Measurements from ENCODE around the gene ESYT2. TPM values are rescaled to one million over a fixed set of nuclear protein-coding genes. Genes with fewer than 3 reads are reported as not detected.

ESYT2 gene
- total RNA-seq, 1 experiment from 2014 or later = 59.4 TPM

- no peak for TF ChIP-seq CTCF (IDR thresholded peaks at IDR 0.05; ENCODE audit: insufficient read depth in 1 of 2, low read depth in 1 of 2, low read length in 1 of 2, severe bottlenecking in 1 of 2, unreplicated experiment in 1 of 2)
- BruUV-seq (replicated peaks) = no TSS peak
- no peaks in the 10 kb centered on the region for H3K9me3 ChIP-seq
- no peaks in the 10 kb centered on the region; the same call in 1 of the 2 replicates for H3K36me3 ChIP-seq (ENCODE audit: control insufficient read depth, insufficient read depth, low read length)
- Mint-ChIP-seq H3K9me3 (ENCODE audit: unreplicated experiment) (no peaks in the 10 kb centered on the region), H3K36me3 (ENCODE audit: insufficient read depth, unreplicated experiment) (peaks cover 51% of the 10 kb centered on the region), H3K4me3 (ENCODE audit: unreplicated experiment) (no peak overlapping the region), H3K4me1 (ENCODE audit: low read depth, unreplicated experiment) (no peaks in the 10 kb centered on the region), H3K27ac (ENCODE audit: unreplicated experiment) (no peak overlapping the region), H3K27me3 (ENCODE audit: insufficient read depth, unreplicated experiment) (no peaks in the 10 kb centered on the region)
- H3K4me1 ChIP-seq = no peaks in the 10 kb centered on the region
- DNase-seq = no peak
- H3K27me3 ChIP-seq (replicated peaks; ENCODE audit: control insufficient read depth, insufficient read depth, low read length) = no peaks in the 10 kb centered on the region
- no peak overlapping the region for H3K4me3 ChIP-seq (ENCODE audit: low read depth, low read length)
- POLR2A ChIA-PET = no interaction called here
- CTCF ChIA-PET = no interaction called here
- intact Hi-C loops (cut with micrococcal nuclease; ENCODE audit: unreplicated experiment) = no loop called here
Measured at GRCh38 chr7:158733220-158733519, 96.1 kb downstream of the ESYT2 start.

GRCh38 chr7:158732494-158733219, 96.7 kb downstream of the ESYT2 start:
- CTCF ChIA-PET = no interaction called here

GRCh38 chr7:158731761-158732160, 97.5 kb downstream of the ESYT2 start:
- POLR2A ChIA-PET = no interaction called here
- Mint-ChIP-seq H3K36me3 (ENCODE audit: insufficient read depth, unreplicated experiment) (peaks cover 41% of the 10 kb centered on the region), H3K27me3 (ENCODE audit: insufficient read depth, unreplicated experiment) (no peaks in the 10 kb centered on the region), H3K4me1 (ENCODE audit: low read depth, unreplicated experiment) (no peaks in the 10 kb centered on the region), H3K27ac (ENCODE audit: unreplicated experiment) (no peak overlapping the region), H3K9me3 (ENCODE audit: unreplicated experiment) (no peaks in the 10 kb centered on the region), H3K4me3 (ENCODE audit: unreplicated experiment) (no peak overlapping the region)
- H3K27me3 ChIP-seq (replicated peaks; ENCODE audit: control insufficient read depth, insufficient read depth, low read length) = no peaks in the 10 kb centered on the region
- no peak overlapping the region for H3K4me3 ChIP-seq (ENCODE audit: low read depth, low read length)
- TF ChIP-seq CTCF (IDR thresholded peaks at IDR 0.05; ENCODE audit: insufficient read depth in 1 of 2, low read depth in 1 of 2, low read length in 1 of 2, severe bottlenecking in 1 of 2, unreplicated experiment in 1 of 2) = no peak
- DNase-seq = no peak
- no peaks in the 10 kb centered on the region; the same call in 1 of the 2 replicates for H3K36me3 ChIP-seq (ENCODE audit: control insufficient read depth, insufficient read depth, low read length)
- CTCF ChIA-PET = no interaction called here
- intact Hi-C loops (cut with micrococcal nuclease; ENCODE audit: unreplicated experiment) = no loop called here
- no peaks in the 10 kb centered on the region for H3K9me3 ChIP-seq
- no TSS peak for BruUV-seq (replicated peaks)
- H3K4me1 ChIP-seq = no peaks in the 10 kb centered on the region

More at GRCh38 chr7:158732494-158733219, 96.7 kb downstream of the ESYT2 start:
- intact Hi-C loops (cut with micrococcal nuclease; ENCODE audit: unreplicated experiment) = no loop called here
- Histone ChIP-seq H3K27me3 (replicated peaks; ENCODE audit: control insufficient read depth, insufficient read depth, low read length) (no peaks in the 10 kb centered on the region), H3K36me3 (ENCODE audit: control insufficient read depth, insufficient read depth, low read length) (no peaks in the 10 kb centered on the region; the same call in 1 of the 2 replicates), H3K4me3 (ENCODE audit: low read depth, low read length) (no peak overlapping the region), H3K9me3 (no peaks in the 10 kb centered on the region), H3K4me1 (no peaks in the 10 kb centered on the region)
- no peak overlapping the region for H3K27ac Mint-ChIP-seq (ENCODE audit: unreplicated experiment)
- POLR2A ChIA-PET = no interaction called here
- no peak overlapping the region for H3K4me3 Mint-ChIP-seq (ENCODE audit: unreplicated experiment)
- no peaks in the 10 kb centered on the region for H3K9me3 Mint-ChIP-seq (ENCODE audit: unreplicated experiment)
- no peaks in the 10 kb centered on the region for H3K27me3 Mint-ChIP-seq (ENCODE audit: insufficient read depth, unreplicated experiment)
- no peaks in the 10 kb centered on the region for H3K4me1 Mint-ChIP-seq (ENCODE audit: low read depth, unreplicated experiment)
- no TSS peak for BruUV-seq (replicated peaks)
- no peak for TF ChIP-seq CTCF (IDR thresholded peaks at IDR 0.05; ENCODE audit: insufficient read depth in 1 of 2, low read depth in 1 of 2, low read length in 1 of 2, severe bottlenecking in 1 of 2, unreplicated experiment in 1 of 2)
- H3K36me3 Mint-ChIP-seq (ENCODE audit: insufficient read depth, unreplicated experiment) = peaks cover 47% of the 10 kb centered on the region
- no peak for DNase-seq

Data from Caco-2 (cell line).